ENCODE measurements around the gene EBI3.
"Not testable (repeated sequence)": the region's sequence is repeated elsewhere in the genome, so short reads cannot be mapped to it uniquely, and the experiment has no call there.

EBI3 gene

GRCh38 chr19:4200940-4201542 is 28.3 kb upstream of the EBI3 start:
- no peak for FAIRE-seq

GRCh38 chr19:4201798-4202197 is 27.5 kb upstream of the EBI3 start:
- FAIRE-seq, result no peak

- no peak for FAIRE-seq
These were observed 22.4 kb upstream of the EBI3 start for GRCh38 chr19:4206818-4207484.

- no peak for FAIRE-seq
These were observed 20.8 kb upstream of the EBI3 start for GRCh38 chr19:4208385-4209094.

- FAIRE-seq, result no peak
These were observed 19.1 kb upstream of the EBI3 start for GRCh38 chr19:4210166-4210731.

GRCh38 chr19:4213116-4213515 is 16.2 kb upstream of the EBI3 start:
- FAIRE-seq, result no peak

- no peak for FAIRE-seq
These were observed 13.5 kb upstream of the EBI3 start for GRCh38 chr19:4215807-4216206.

GRCh38 chr19:4216846-4217245 is 12.5 kb upstream of the EBI3 start:
- no peak for FAIRE-seq

- FAIRE-seq, result no peak
These were observed 11.7 kb upstream of the EBI3 start for GRCh38 chr19:4217429-4218264.

- FAIRE-seq, result not testable (repeated sequence)
These were observed 10.8 kb upstream of the EBI3 start for GRCh38 chr19:4218523-4218922.

- FAIRE-seq, result no peak
These were observed 9.1 kb upstream of the EBI3 start for GRCh38 chr19:4220188-4220587.

- FAIRE-seq, result no peak
These were observed 4.9 kb upstream of the EBI3 start for GRCh38 chr19:4224470-4224869.

- no peak for FAIRE-seq
These were observed 3.4 kb upstream of the EBI3 start for GRCh38 chr19:4225885-4226284.

GRCh38 chr19:4227771-4228170 is 1.6 kb upstream of the EBI3 start:
- FAIRE-seq, result no peak

- no peak for FAIRE-seq
These were observed 551 bp upstream of the EBI3 start for GRCh38 chr19:4228765-4229178.

GRCh38 chr19:4230237-4230636 is 914 bp downstream of the EBI3 start:
- FAIRE-seq, result not testable (repeated sequence)

- not testable (repeated sequence) for FAIRE-seq
These were observed 2.2 kb downstream of the EBI3 start for GRCh38 chr19:4231521-4231920.

- not testable (repeated sequence) for FAIRE-seq
These were observed 2.8 kb downstream of the EBI3 start for GRCh38 chr19:4232139-4232538.

GRCh38 chr19:4232614-4233281 is 3.4 kb downstream of the EBI3 start:
- FAIRE-seq, result no peak

- no peak for FAIRE-seq
These were observed 4.0 kb downstream of the EBI3 start for GRCh38 chr19:4233282-4233853.

GRCh38 chr19:4234142-4234861 is 5.0 kb downstream of the EBI3 start:
- FAIRE-seq, result no peak
